Fibroblast of the aortic adventitia (primary cell): Measurements from ENCODE around the gene RINL. TPM values are rescaled to one million over a fixed set of nuclear protein-coding genes. Genes with fewer than 3 reads are reported as not detected.
A peak's percentile ranks its signal among the peaks of the same experiment; 100 is the strongest.

Experiments used
- DNase-seq: peaks from one replicate; pipeline ENCODE4 v3.0.0-alpha.2; 2010; ENCODE audit warnings: low read depth
- H3K4me3 ChIP-seq: 2 replicates; pipeline ENCODE4 v1.5.1; 2011; ENCODE audit warnings: low read depth, mild to moderate bottlenecking, control low read depth, low read length, moderate library complexity
- CTCF ChIP-seq: IDR thresholded peaks from 2 replicates; pipeline ENCODE4 v1.5.1; 2011; ENCODE audit warnings: mild to moderate bottlenecking, low read length, control low read depth, inconsistent platforms; ENCODE audit not compliant: insufficient read depth
- total RNA-seq: library from RNA; depleted of rRNA; stranded (reverse); fragments of >200 nt; gene quantifications from 2 replicates; pipeline ENCODE4 v1.2.3, GENCODE V29; 2012; ENCODE audit warnings: low replicate concordance

RINL gene
- total RNA-seq, 1 donor, result 0.81 TPM

GRCh38 chr19:38870612-38871011 lies 7.5 kb downstream of the RINL start:
- H3K4me3 ChIP-seq, result no peak overlapping the region
- no peak for DNase-seq
- TF ChIP-seq CTCF, result no peak

GRCh38 chr19:38869836-38870607 lies 8.1 kb downstream of the RINL start:
- DNase-seq, result peak; percentile 55
- H3K4me3 ChIP-seq, result peak overlapping the region; percentile 60
- peak; percentile 77 for TF ChIP-seq CTCF

DNA sequence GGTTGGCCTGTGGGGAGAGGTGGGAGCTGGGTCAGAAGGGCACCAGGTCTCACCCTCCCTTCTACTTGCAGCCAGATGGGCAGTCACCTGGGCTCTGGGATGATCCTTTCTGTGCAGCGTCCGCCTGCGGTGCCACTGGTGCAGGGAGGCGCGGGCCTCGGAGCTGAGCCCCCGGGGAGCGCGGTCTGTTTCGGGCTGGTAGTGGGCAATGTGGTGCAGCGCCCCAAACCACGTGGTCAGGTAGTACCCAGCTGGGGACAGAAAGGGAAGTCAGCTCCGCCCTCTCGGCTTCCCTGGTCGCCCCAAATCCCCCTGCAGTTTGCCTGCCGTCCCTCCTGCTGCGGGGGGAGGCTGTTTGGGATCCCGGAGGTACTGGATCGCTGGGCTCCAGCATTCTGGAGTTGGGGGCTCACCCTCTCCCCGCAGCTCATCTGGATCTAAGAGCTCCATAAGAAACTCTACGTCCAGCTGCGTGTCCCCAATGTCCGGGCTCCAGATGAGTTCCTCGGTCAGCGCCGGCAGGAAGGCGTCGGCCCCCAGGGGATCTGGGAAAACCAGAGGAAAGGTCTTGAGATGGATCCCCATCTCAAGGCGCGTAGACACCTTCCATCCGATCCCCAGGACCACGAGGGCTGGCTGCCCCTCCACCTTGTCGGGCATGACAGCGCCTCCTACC lies 8.8 kb downstream of the RINL start:
- TF ChIP-seq CTCF, result no peak
- DNase-seq, result no peak
- peak overlapping the region; percentile 60 for H3K4me3 ChIP-seq

GRCh38 chr19:38868551-38868950 lies 9.5 kb downstream of the RINL start:
- no peak overlapping the region for H3K4me3 ChIP-seq
- DNase-seq, result no peak
- no peak for TF ChIP-seq CTCF

GRCh38 chr19:38867171-38867780 lies 10.8 kb downstream of the RINL start:
- no peak for TF ChIP-seq CTCF
- DNase-seq, result no peak
- no peak overlapping the region for H3K4me3 ChIP-seq

DNA sequence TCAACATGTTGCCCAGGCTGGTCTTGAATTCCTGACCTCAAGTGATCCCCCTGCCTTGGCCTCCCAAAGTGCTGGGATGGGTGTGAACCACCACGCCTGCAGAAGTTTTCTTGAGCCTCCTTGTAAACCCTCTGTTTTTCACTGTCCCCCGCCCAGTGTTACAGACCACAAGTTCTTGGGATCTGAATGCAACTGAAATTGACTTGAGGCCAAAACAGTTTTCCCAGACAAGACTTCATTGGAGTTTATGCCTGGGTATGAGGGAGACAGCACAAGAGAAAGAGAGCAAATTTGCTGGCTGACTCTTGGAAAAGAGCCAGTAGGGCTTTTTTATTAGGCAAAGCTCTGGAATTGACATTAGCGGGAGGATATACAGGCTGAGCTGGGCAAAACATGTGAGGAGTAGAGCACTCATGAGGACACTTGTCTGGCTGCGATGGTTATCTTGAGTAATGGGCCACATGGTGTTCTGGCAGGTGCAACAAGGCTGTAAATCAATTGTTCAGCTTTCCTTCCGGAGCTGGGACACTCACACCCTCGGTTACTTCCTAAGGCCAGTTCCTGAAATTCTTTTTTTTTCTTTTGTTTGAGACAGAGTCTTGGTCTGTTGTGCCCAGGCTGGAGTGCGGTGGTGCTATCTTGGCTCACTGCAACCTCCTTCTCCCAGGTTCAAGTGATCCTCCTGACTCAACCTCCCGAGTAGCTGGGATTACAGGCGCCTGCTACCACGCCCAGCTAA lies 15.6 kb downstream of the RINL start:
- DNase-seq, result peak; percentile 76
- no peak overlapping the region for H3K4me3 ChIP-seq
- TF ChIP-seq CTCF, result no peak
